Esophagus (tissue), 2 donors: ENCODE results near the gene MAP4K2. TPM values are rescaled to one million over a fixed set of nuclear protein-coding genes. Genes with fewer than 3 reads are reported as not detected.

ENCODE experiments used
- H3K27ac ChIP-seq, 2 donors: one replicate each; pipeline ENCODE4 v1.5.1; 2013; ENCODE audit warnings: low read depth in 2 of 2, mild to moderate bottlenecking in 2 of 2, inconsistent platforms in 1 of 2, low read length in 1 of 2, moderate library complexity in 1 of 2
- H3K27me3 ChIP-seq, 2 donors: one replicate each; pipeline ENCODE4 v1.6.1; 2013; ENCODE audit warnings: low read length in 2 of 2, control low read depth in 1 of 2, mild to moderate bottlenecking in 1 of 2; ENCODE audit not compliant: insufficient read depth in 2 of 2, control insufficient read depth in 1 of 2
- H3K36me3 ChIP-seq, 2 donors: one replicate each; pipeline ENCODE4 v1.6.1; 2013; ENCODE audit warnings: low read length in 1 of 2; ENCODE audit not compliant: control insufficient read depth in 2 of 2, insufficient read depth in 2 of 2
- H3K4me1 ChIP-seq, 2 donors: one replicate each; pipeline ENCODE4 v1.6.1; 2013; ENCODE audit warnings: low read length in 1 of 2; ENCODE audit not compliant: control insufficient read depth in 2 of 2, insufficient read depth in 2 of 2
- H3K4me3 ChIP-seq, 2 donors: one replicate each; pipeline ENCODE4 v1.5.1; 2013; ENCODE audit warnings: low read length in 2 of 2, mild to moderate bottlenecking in 2 of 2, low read depth in 1 of 2, moderate library complexity in 1 of 2
- H3K9me3 ChIP-seq, 2 donors: one replicate each; pipeline ENCODE4 v1.6.1; 2013; ENCODE audit warnings: mild to moderate bottlenecking in 2 of 2, low read depth in 1 of 2, low read length in 1 of 2, moderate library complexity in 1 of 2; ENCODE audit not compliant: control insufficient read depth in 2 of 2, insufficient read depth in 1 of 2
- WGBS, 2 donors: extraction: QIAGEN DNeasy Blood & Tissue Kit; methylation state at CpG; one replicate each; pipeline ENCODE4 v1.1.7; 2013; 5-methylcytosine and 5-hydroxymethylcytosine counted together
- polyA plus RNA-seq, 2 donors: library from polyadenylated mRNA; stranded (reverse); fragments of 200-250 nt; gene quantifications; one replicate each; pipeline ENCODE4 v1.2.3, GENCODE V29; 2013
- donor health status: healthy with polysubstance abuse.
- donor health status: Bipolar disorder and iron deficiency.

Gene MAP4K2
- polyA plus RNA-seq, 2 donors = 4.7 to 7.5 TPM

DNA sequence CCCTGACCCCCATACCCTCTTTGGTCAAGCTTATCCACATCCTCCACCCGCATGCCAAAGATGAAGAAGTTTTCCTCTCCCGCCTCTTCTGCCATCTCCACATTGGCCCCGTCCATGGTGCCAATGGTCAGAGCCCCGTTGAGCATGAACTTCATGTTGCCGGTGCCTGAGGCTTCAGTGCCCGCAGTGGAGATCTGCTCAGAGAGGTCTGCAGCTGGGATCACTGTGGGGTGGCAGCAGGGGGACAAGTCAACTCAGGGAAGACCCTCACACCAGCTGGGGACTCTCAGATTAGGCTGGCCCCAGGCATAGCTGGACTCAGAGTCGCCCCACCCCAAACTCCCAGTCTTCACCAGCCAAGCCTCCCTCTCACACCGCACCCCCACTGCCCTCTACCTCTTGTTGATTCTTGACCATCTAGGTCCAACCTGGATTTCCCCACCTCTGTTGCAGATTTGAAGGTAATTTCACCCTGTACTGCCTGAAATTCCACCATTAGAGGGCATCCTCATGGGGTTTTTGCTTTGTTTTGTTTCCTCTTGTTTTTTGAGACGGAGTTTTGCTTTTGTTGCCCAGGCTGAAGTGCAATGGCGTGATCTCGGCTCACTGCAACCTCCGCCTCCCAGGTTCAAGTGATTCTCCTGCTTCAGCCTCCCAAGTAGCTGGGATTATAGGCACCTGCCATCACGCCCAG, 52.5 kb downstream of the MAP4K2 start:
- Histone ChIP-seq H3K27ac (no peak overlapping the region), H3K27me3 (no peaks in the 10 kb centered on the region)

DNA sequence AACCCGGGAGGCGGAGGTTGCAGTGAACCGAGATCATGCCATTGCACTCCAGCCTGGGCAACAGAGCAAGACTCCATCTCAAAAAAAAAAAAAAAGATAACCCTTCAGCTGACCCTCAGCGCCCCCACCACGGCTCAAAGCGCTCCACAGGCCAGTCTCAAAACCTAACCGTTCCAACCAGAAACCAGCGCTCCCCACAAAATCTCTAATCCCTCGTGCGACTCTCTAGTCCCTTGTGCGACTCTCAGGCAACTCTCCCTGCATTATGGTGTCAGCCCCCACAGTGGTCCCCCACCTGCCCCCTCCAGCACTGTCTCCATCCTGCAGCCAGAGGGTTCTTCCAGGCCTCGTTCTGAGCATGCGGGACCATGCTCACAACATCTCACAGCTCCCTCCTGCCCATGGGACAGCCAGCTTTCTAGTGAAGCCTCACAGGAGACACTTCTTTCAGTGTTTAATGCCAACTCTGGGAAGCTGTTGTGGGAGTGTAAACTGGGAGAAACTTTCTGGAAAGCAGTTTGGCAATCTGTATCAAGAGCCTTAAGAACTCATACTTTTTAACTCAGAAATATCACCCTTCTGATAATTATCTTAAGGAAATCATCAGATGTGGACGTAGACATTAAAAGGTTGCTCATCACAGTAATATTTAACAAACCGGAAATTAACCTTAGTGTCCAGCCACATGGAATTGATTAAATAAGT, 54.9 kb downstream of the MAP4K2 start:
- Histone ChIP-seq H3K27ac (peak overlapping the region in 1 of 2 donors; percentile 36), H3K27me3 (no peaks in the 10 kb centered on the region), H3K9me3 (no peaks in the 10 kb centered on the region), H3K4me3 (no peak overlapping the region), H3K4me1 (peaks cover 0 to 9% of the 10 kb centered on the region in 2 donors), H3K36me3 (no peaks in the 10 kb centered on the region)
- WGBS, 2 donors = 77 to 78% methylated on average over 15 of the region's 15 CpGs

More for the DNA sequence above, 52.5 kb downstream of the MAP4K2 start:
- Histone ChIP-seq H3K4me3 (no peak overlapping the region), H3K4me1 (no peaks in the 10 kb centered on the region), H3K36me3 (peaks cover 0 to 3% of the 10 kb centered on the region in 2 donors), H3K9me3 (no peaks in the 10 kb centered on the region)
- WGBS, 2 donors = 94% methylated on average over 13 of the region's 13 CpGs

DNA sequence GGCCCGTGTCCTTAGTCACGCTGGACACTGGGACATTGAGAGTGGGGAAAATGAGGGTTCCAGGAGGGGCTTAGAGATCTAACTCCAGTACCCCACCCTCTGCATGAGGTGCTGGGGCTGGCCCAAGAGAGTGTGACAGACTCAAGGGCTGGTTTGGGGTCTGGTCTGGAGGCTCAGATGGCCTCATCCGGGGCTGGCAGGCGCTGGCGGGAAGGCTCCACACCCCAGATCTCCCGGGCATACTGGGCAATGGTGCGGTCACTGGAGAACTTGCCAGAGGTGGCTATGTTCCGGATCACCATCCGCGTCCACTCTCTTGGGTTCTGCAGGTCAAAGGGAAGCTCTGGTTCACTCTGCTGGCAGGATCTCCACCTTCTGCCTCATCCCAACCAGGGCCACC, 56.5 kb downstream of the MAP4K2 start:
- no peak overlapping the region for H3K4me3 ChIP-seq
- no peaks in the 10 kb centered on the region for H3K27me3 ChIP-seq
- no peaks in the 10 kb centered on the region for H3K36me3 ChIP-seq
- WGBS, 2 donors = 77 to 78% methylated on average over 10 of the region's 10 CpGs
- H3K27ac ChIP-seq = peak overlapping the region; percentile 77 to 80
- peaks cover 0 to 12% of the 10 kb centered on the region in 2 donors for H3K4me1 ChIP-seq
- H3K9me3 ChIP-seq = no peaks in the 10 kb centered on the region

DNA sequence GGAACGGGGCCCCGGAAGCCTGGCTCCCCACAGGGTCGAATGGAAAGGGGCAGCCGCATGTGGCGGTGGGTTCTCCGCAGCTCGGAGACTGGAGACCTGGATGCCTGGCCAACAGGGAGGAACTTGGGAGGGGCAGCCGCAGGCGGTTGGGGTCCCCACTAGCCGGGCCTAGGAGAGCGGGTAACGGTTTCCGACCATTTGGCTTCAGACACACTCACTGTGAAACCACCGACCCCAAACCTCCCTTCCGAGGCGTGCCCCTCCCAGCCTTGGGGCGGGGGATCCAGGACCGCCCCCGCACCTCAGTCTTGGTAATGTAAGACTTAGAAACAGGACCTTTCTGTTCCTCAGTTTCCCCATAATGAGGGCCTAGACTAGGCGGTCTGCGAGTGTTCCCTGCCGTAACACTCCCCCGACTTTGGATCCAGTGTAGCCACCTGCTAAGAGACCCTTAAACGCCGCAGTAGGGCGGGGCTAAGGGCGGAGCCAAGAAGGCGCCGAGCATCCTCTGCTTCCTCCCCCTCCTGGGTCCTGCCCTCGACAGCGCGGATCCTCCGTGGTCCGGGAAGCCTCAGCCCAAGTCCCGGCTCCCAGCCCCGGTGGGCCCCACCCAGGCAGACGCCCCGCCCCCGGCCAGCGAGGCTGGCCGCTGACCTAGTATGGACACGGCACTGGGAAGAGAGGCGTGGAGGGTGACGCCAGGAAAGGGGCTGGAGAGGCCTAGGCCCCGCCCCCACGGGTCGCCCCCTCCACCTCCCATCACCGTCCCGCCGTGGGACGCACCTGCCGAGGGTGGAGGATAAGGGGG, 57.3 kb downstream of the MAP4K2 start:
- 2% methylated on average over 52 of the region's 52 CpGs for WGBS, 2 donors
- no peaks in the 10 kb centered on the region for H3K27me3 ChIP-seq
- H3K9me3 ChIP-seq = no peaks in the 10 kb centered on the region
- H3K4me3 ChIP-seq = peak overlapping the region; percentile 43 to 45
- H3K27ac ChIP-seq = peak overlapping the region; percentile 77 to 80
- H3K36me3 ChIP-seq = no peaks in the 10 kb centered on the region
- H3K4me1 ChIP-seq = peaks cover 0 to 12% of the 10 kb centered on the region in 2 donors

DNA sequence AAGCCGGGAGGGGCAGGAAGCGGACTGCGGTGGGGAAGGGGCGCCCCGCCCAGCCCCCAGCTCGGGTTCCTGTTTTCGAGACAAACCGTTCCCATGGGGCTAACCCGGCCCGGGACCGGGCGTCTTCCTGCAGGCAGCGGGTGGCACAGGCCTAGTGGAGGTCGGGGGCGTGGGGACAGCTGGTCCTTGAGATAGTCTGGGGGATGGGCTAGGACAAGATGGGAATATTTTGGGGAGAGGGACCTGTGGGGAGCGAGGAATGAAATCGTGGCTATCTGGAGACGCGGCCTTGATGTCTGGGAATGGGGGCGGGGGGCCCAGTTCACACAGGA, 57.9 kb downstream of the MAP4K2 start:
- H3K27me3 ChIP-seq = no peaks in the 10 kb centered on the region
- H3K9me3 ChIP-seq = no peaks in the 10 kb centered on the region
- 2 to 3% methylated on average over 19 to 20 of the region's 20 CpGs for WGBS, 2 donors
- H3K36me3 ChIP-seq = no peaks in the 10 kb centered on the region
- H3K4me3 ChIP-seq = peak overlapping the region; percentile 43 to 45
- peak overlapping the region; percentile 77 to 80 for H3K27ac ChIP-seq
- H3K4me1 ChIP-seq = peaks cover 0 to 12% of the 10 kb centered on the region in 2 donors

DNA sequence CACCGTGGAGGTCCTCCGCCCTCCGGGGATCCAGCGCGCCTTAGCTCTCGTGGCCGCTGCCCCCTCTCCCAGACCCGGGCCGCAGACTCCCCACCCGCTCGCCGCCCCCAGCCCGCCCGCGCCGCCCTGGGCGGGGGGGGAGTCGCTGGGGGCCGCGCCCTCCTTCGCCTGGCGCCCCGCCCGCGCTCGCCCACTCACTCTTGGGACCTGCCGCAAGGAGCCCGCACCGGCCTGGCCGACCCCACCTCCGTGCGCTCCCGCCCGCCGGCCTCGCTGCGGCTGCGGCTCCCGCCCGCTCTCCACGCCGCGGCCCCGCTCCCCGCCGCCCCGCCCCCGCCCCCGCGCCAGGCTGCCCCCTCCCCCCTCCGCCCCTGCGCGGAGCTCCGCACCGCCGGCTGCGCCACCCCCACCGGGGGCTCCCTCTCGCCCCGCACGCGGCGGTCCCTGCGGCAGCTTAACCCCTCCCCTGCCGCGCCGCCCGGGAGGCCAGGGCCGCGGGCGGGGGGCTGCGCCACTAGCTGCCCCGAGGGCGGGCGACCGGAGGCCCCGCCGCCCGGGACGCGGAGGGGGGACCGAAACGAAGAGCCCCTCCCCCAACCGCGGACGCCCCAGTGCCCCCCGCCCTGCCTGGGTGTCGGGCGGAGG, 58.3 kb downstream of the MAP4K2 start:
- Histone ChIP-seq H3K36me3 (no peaks in the 10 kb centered on the region), H3K9me3 (no peaks in the 10 kb centered on the region), H3K27ac (peak overlapping the region; percentile 77 to 80), H3K4me1 (peaks cover 0 to 12% of the 10 kb centered on the region in 2 donors), H3K4me3 (peak overlapping the region; percentile 43 to 51), H3K27me3 (no peaks in the 10 kb centered on the region)
- 1 to 2% methylated on average over 32 to 88 of the region's 89 CpGs for WGBS, 2 donors

DNA sequence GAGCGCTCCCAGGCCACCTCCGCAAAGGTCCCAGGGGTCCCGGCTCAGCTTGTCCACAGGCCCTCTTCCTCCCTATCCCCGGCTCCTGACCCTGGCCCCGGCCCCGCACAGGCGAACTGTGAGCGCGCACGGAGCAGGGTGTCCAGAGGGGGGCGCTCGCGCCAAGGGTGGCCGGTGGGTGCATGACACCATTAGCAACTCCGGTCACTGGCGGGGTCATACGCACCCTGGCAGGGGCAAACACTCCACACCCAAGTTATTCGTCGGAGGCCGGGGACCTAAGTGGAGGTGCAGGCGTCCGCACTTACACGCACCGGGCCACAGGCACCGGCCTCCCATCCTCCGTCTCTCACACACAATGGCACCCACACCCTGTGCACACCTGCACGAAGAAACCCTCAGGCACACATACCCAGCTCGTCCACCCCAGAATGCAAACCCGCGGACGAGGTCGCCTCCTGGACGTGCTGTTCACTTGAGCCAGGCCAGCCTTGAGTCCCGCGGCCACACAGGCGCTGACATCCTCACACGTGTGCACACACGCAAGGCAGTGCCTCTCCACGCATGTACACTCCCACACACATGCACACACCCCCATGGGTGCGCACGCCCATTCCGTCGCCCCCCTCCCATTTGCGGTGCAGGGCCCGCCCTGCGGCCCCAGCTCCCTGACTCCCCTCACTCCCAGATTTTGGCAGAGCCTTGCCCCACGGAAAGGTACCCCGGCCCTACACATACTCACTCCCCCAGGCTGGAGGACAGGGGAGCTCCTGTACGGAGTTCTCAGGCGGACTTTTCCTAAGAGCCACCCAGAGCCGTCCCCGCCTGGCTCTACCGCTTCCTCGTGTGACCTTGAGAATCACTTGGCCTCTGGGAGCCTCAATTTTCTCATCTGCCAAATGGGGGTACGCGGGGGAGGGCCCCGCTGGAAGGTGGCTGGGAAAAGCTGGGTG, 59.1 kb downstream of the MAP4K2 start, which contains the start of gene RASGRP2:
RASGRP2 (minus strand) TSS at position 552 of the 953 bp plus-strand sequence. CDS start 1,276 bp downstream, outside the sequence.
- H3K4me3 ChIP-seq = peak within 1 kb of the TSS; percentile 43 to 51
- H3K27me3 ChIP-seq = no peaks in the 10 kb centered on the region
- H3K9me3 ChIP-seq = no peaks in the 10 kb centered on the region
- H3K4me1 ChIP-seq = peaks cover 0 to 12% of the 10 kb centered on the region in 2 donors
- WGBS, 2 donors = 1% methylated on average over 44 to 57 of the region's 57 CpGs
- peak within 1 kb of the TSS; percentile 77 to 80 for H3K27ac ChIP-seq
- H3K36me3 ChIP-seq = no peaks in the 10 kb centered on the region

DNA sequence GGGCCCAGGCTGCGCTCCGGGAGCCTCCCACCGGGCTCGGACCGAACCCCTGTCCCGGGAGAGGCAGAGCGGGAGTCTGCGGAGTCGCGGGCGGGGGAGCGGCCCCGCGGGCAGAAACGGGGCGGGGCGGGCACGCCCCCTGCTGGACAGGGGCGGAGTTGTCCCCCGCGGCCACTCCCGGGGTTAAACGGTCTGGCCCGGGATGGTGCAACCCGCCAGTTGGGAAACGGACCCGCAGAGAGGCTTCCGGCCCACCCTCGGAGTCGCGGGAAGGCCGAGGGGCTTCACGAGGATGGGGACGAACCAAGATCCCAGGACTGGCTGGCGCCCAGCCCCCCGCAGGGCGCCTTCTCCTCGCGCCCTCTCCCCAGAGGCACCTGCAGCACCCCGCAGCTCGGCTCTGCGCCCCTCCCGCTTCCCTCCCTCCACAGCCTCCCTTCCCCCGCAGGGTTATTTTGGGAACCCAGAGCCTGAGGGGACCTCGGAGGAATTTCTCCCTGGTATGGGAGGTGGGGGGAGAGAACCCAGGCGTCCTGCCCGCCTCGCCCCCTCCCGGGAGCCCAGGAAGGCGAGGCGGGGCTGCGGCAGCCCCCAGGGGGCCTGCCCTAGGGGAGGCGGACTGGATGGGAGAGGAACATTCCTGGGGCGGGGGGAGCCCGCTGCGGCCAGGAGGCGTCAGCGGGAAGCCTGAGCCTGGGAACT, 60.0 kb downstream of the MAP4K2 start:
- Histone ChIP-seq H3K4me3 (peak overlapping the region; percentile 43 to 51), H3K9me3 (no peaks in the 10 kb centered on the region), H3K27me3 (no peaks in the 10 kb centered on the region), H3K27ac (peak overlapping the region; percentile 66 to 80), H3K36me3 (no peaks in the 10 kb centered on the region), H3K4me1 (peaks cover 0 to 12% of the 10 kb centered on the region in 2 donors)
- 0 to 1% methylated on average over 58 of the region's 58 CpGs for WGBS, 2 donors
